GM19099 (cell line): ENCODE data around the gene POT1.

Experiments
- POLR2A ChIP-seq: IDR thresholded peaks from 3 replicates; pipeline ENCODE4 v1.6.1; 2011; ENCODE audit warnings: low read depth; ENCODE audit not compliant: insufficient read length; ENCODE audit errors: extremely low read depth

The POT1 gene

DNA sequence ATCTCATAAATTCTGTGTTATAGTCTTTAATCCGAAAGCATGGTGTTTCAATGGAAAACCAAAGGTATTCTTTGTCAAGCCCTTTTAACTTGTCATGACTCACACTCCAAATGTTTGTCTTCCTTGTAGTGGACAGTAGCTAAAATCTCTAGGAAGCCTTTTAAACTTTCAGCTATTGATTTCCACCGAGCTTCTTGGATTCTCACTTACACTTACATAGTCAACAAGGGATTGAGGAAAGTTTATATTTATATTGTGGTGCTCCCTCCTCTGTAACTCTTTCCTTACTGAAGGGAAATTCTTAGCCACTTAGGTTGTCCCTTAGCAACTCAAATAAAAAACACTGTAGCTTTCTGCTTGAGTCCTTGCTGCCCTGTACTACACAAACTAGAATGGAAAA, 132.9 kb downstream of the POT1 start:
- TF ChIP-seq POLR2A, result no peak

DNA sequence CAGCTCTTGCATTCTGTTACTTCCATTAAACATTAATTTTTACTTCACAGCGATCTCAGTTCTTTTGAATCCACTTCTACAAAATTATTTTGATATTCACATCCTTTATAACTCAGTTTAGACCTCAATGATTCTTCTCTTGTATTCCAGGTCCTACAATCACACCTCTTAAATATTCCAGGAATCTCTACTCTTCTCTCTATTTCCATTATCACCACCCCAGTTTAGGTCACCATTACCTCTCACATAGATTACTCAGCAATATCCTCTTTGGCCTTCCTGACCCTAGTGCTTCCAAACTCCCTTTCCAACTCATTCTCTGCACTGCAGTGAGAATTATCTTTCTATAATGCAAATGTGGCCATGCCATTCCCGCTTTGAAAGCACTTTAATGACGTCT, 136.9 kb downstream of the POT1 start:
- no peak for TF ChIP-seq POLR2A

DNA sequence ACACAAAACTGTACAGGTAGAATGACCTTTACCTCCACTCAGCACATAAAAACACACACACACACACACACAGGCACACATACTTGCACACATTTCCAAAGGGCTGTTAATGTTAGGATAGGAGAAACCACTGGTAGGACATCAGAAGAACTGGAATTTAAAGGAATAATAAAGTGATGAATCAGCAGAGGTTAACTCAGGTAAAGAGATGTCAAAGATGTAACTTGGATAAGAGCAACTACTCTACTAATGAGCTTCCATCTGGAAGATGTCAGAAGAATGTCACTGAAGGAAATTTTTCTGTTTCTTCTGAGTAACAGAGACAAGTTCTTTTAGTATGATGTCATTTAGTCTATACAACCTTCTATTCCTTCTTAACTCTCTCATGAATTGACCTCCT, 137.6 kb downstream of the POT1 start:
- no peak for TF ChIP-seq POLR2A

DNA sequence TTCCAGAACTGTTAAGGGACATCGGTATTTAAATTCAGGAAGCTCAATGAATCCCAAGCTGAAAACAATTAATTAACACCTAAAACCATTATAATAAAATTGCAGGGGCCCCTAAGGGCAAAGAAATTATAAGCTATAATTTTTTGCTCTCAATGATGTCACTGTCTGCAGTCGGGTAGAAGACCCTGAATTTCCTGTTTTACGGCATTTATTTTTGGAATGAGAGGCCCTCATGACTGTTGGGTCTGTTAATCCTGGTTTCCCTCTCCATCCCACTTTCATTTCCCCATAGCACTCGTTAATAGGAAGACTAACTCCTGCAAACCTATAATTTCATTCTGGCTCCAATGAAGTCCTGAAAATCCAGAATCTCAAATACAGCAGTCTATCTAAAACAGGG, 138.2 kb downstream of the POT1 start:
- TF ChIP-seq POLR2A, result no peak

GRCh38 chr7:124790645-124791044, 139.0 kb downstream of the POT1 start:
- no peak for TF ChIP-seq POLR2A

GRCh38 chr7:124785994-124786393, 143.6 kb downstream of the POT1 start:
- TF ChIP-seq POLR2A, result no peak

- TF ChIP-seq POLR2A, result no peak
Observed at GRCh38 chr7:124784879-124785818, 144.5 kb downstream of the POT1 start.

- no peak for TF ChIP-seq POLR2A
Observed at GRCh38 chr7:124783271-124783670, 146.4 kb downstream of the POT1 start.

DNA sequence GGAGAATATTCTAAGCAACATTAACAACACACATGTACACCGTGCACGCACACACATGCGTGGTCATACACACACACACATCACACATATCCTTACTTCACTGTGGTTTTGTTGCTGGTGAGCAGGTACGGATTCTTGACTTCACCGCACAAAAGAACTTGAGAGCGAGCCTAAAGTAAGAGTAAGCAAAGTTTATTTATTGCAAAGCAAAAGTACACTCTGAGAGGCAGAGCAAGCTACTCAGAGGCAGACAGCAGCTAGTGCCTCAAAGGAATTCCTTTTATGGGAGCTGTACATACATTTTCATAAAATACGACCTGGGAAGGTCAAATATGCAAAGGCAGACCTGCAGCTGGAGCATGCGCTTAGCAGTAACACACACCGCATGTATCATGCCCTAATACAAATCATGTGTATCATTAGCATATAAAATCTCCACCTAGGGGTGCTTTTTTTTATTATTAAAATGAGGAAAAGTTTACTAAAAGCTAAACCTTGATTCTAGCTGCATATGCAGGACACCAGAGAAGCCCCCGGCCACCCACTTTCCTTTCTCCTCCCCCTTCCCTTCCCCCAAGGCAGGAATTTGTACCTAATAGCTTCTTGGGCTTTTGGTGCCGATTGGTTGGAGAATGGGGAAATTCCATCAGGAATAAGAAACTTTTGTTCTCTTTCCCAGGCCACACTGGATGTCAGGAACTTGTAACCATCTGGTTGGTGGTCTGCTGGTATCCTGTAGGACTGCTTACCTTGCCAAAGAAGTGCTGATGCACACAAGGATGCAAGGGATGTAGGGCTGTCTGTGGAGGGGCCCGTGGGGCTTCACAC, 147.5 kb downstream of the POT1 start:
- TF ChIP-seq POLR2A, result no peak

DNA sequence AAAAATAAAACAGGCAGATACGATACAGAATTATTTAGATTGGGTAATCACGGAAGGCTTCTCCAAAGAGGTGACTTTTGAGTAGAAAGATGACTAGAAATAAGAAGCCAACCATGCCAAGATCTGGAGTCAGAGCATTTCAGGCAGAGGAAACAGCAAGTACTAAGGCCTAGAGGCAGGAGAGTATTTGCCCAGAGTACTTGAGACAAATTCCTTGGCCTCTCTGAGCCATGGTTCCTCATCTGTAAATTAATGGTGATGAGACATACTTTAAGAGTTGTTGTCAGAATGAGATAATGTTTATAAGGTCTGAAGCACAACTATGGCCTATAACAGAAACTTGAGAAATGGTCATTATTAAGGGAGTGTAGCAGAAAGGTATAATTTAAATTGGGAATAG, 148.2 kb downstream of the POT1 start:
- TF ChIP-seq POLR2A, result no peak

DNA sequence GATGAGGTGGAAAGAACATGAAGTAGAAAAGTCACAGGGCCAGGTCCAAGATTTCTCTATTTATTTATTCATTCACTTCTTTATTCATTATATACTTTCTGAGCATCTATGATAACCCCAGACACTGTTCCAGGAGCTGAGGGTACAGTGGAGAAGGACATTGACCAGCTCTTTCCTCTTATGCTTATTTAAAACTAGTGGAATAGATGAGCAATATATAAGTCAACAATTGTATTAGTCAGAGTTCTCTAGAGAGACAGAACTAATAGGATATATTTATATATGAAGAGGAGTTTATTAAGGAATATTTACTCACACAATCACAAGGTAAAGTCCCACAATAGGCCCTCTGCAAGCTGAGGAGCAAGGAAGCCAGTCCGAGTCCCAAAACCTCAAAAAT, 149.0 kb downstream of the POT1 start:
- no peak for TF ChIP-seq POLR2A

DNA sequence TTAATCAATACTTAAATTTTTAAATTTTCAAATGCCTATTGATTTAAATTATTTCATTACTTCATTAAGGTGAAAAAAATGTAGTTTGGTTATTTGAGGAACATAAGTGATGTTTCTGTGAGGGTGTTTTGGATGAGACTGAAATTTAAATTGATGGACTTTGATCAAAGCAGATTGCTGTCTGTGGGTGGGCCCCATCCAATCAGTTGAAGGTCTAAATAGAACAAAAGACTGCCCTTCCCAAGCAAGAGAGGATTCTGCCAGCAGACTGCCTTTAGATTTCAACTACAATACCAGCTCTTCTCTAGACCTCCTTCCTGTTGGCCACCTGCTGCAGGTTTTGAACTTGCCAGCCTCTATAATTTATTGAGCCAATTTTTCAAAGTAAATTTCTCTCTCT, 149.6 kb downstream of the POT1 start:
- no peak for TF ChIP-seq POLR2A

GRCh38 chr7:124779620-124780019, 150.0 kb downstream of the POT1 start:
- TF ChIP-seq POLR2A, result no peak

- TF ChIP-seq POLR2A, result no peak
Observed at GRCh38 chr7:124779194-124779593, 150.4 kb downstream of the POT1 start.

DNA sequence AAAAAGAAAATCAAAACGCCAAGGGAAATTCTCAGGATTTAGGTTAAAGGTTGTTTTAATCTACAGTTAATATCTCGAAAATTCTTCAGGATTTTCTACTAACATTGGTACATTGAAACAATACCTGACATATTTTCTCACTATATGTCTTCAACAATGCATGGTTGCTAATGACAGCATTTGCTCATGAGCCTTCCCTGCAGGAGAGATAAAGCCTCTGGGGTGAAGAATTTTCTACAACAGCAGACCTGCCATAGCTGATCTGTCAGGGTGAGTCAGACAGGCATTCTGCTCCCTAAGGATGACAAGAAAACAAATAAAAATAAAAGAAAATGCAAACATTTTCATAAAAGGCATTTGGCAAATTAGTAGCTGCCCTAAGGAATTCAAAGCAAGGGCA, 152.4 kb downstream of the POT1 start:
- no peak for TF ChIP-seq POLR2A

DNA sequence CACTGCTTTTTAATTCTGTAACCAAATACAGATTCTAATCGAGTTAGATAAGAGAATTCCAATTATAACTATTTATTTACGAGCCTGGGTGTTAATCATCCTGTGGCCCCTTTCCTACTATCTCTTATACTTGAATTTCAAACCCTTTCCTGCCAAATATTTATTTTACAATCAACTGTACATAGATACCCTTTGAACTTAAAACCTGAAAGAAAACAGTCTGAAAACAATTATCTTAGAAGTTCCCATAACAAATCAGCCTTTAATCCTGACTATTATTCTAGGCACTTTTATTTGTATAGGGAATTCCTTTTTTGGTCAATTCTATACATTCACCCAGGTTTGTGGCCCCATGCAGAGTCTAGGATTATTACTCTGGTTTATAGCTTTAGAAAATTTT, 153.5 kb downstream of the POT1 start:
- TF ChIP-seq POLR2A, result no peak
